Stomach smooth muscle (tissue), 2 donors: ENCODE measurements around the gene FA2H.
"Not testable (repeated sequence)": the region's sequence is repeated elsewhere in the genome, so short reads cannot be mapped to it uniquely, and the experiment has no call there.

Source experiments
- H3K27ac ChIP-seq: one replicate; pipeline ENCODE4 v1.7.0; 2013; ENCODE audit warnings: mild to moderate bottlenecking, low read length, inconsistent platforms
- H3K27me3 ChIP-seq, 2 donors: one replicate each; pipeline ENCODE4 v1.7.0; 2013; ENCODE audit warnings: low read length in 2 of 2; ENCODE audit not compliant: insufficient read depth in 2 of 2, control insufficient read depth in 1 of 2
- H3K36me3 ChIP-seq, 2 donors: one replicate each; pipeline ENCODE4 v1.7.0; 2013; ENCODE audit warnings: low read length in 2 of 2; ENCODE audit not compliant: control insufficient read depth in 2 of 2, insufficient read depth in 2 of 2
- H3K4me1 ChIP-seq: one replicate; pipeline ENCODE4 v1.7.0; 2013; ENCODE audit warnings: low read length; ENCODE audit not compliant: control insufficient read depth, insufficient read depth
- H3K4me3 ChIP-seq, 2 donors: one replicate each; pipeline ENCODE4 v1.7.0; 2013; ENCODE audit warnings: low read length in 2 of 2
- H3K9ac ChIP-seq, 2 donors: one replicate each; pipeline ENCODE4 v1.7.0; 2013; ENCODE audit warnings: low read length in 2 of 2, mild to moderate bottlenecking in 1 of 2
- H3K9me3 ChIP-seq, 2 donors: one replicate each; pipeline ENCODE4 v1.7.0; 2013; ENCODE audit warnings: low read length in 2 of 2; ENCODE audit not compliant: control insufficient read depth in 2 of 2
- donor health status: healthy.
- donor health status: Pancreatic carcinoma.

FA2H gene

GRCh38 chr16:74724820-74725549 lies 49.6 kb downstream of the FA2H start:
- no peak overlapping the region for H3K4me3 ChIP-seq
- H3K27ac ChIP-seq = no peak overlapping the region
- no peaks in the 10 kb centered on the region for H3K36me3 ChIP-seq
- no peaks in the 10 kb centered on the region for H3K4me1 ChIP-seq
- no peak overlapping the region for H3K9ac ChIP-seq
- peaks cover 0 to 3% of the 10 kb centered on the region in 2 donors for H3K27me3 ChIP-seq
- peaks cover 5 to 9% of the 10 kb centered on the region in 2 donors for H3K9me3 ChIP-seq

- Histone ChIP-seq H3K9ac (no peak overlapping the region), H3K27ac (no peak overlapping the region), H3K4me3 (no peak overlapping the region), H3K9me3 (peaks cover 5 to 9% of the 10 kb centered on the region in 2 donors), H3K27me3 (peaks cover 0 to 3% of the 10 kb centered on the region in 2 donors), H3K4me1 (no peaks in the 10 kb centered on the region), H3K36me3 (no peaks in the 10 kb centered on the region)
Measured at GRCh38 chr16:74723256-74723655, 51.4 kb downstream of the FA2H start.

- not testable (repeated sequence) for H3K27me3 ChIP-seq, H3K4me1 ChIP-seq, H3K9me3 ChIP-seq, H3K36me3 ChIP-seq, H3K27ac ChIP-seq, H3K9ac ChIP-seq, H3K4me3 ChIP-seq
Measured at GRCh38 chr16:74722156-74722555, 52.5 kb downstream of the FA2H start.

- H3K9ac ChIP-seq = no peak overlapping the region
- no peak overlapping the region for H3K27ac ChIP-seq
- peaks cover 2 to 3% of the 10 kb centered on the region in 2 donors for H3K9me3 ChIP-seq
- H3K27me3 ChIP-seq = peaks cover 0 to 3% of the 10 kb centered on the region in 2 donors
- no peaks in the 10 kb centered on the region for H3K4me1 ChIP-seq
- no peak overlapping the region for H3K4me3 ChIP-seq
- H3K36me3 ChIP-seq = no peaks in the 10 kb centered on the region
Measured at GRCh38 chr16:74721716-74722115, 52.9 kb downstream of the FA2H start.

- H3K27ac ChIP-seq = no peak overlapping the region
- H3K36me3 ChIP-seq = no peaks in the 10 kb centered on the region
- no peaks in the 10 kb centered on the region for H3K4me1 ChIP-seq
- H3K27me3 ChIP-seq = peaks cover 0 to 3% of the 10 kb centered on the region in 2 donors
- no peak overlapping the region for H3K9ac ChIP-seq
- no peak overlapping the region for H3K4me3 ChIP-seq
- no peaks in the 10 kb centered on the region for H3K9me3 ChIP-seq
Measured at GRCh38 chr16:74720579-74720978, 54.0 kb downstream of the FA2H start.

GRCh38 chr16:74718741-74719610 lies 55.6 kb downstream of the FA2H start:
- no peak overlapping the region for H3K9ac ChIP-seq
- H3K4me1 ChIP-seq = no peaks in the 10 kb centered on the region
- no peaks in the 10 kb centered on the region for H3K36me3 ChIP-seq
- H3K4me3 ChIP-seq = no peak overlapping the region
- H3K27ac ChIP-seq = no peak overlapping the region
- H3K27me3 ChIP-seq = no peaks in the 10 kb centered on the region
- H3K9me3 ChIP-seq = no peaks in the 10 kb centered on the region

- H3K9me3 ChIP-seq = no peaks in the 10 kb centered on the region
- no peaks in the 10 kb centered on the region for H3K27me3 ChIP-seq
- H3K27ac ChIP-seq = no peak overlapping the region
- no peak overlapping the region for H3K9ac ChIP-seq
- H3K4me3 ChIP-seq = no peak overlapping the region
- H3K4me1 ChIP-seq = no peaks in the 10 kb centered on the region
- no peaks in the 10 kb centered on the region for H3K36me3 ChIP-seq
Measured at GRCh38 chr16:74718140-74718539, 56.5 kb downstream of the FA2H start.

- H3K9ac ChIP-seq = no peak overlapping the region
Measured at GRCh38 chr16:74717367-74717766, 57.3 kb downstream of the FA2H start.

GRCh38 chr16:74716355-74716754 lies 58.3 kb downstream of the FA2H start:
- Histone ChIP-seq H3K27ac (no peak overlapping the region), H3K4me3 (no peak overlapping the region), H3K9ac (no peak overlapping the region), H3K4me1 (no peaks in the 10 kb centered on the region), H3K27me3 (no peaks in the 10 kb centered on the region), H3K36me3 (no peaks in the 10 kb centered on the region), H3K9me3 (no peaks in the 10 kb centered on the region)

More at GRCh38 chr16:74717367-74717766, 57.3 kb downstream of the FA2H start:
- Histone ChIP-seq H3K36me3 (no peaks in the 10 kb centered on the region), H3K27ac (no peak overlapping the region), H3K4me3 (no peak overlapping the region), H3K9me3 (no peaks in the 10 kb centered on the region), H3K4me1 (no peaks in the 10 kb centered on the region), H3K27me3 (no peaks in the 10 kb centered on the region)

GRCh38 chr16:74713876-74714275 lies 60.7 kb downstream of the FA2H start:
- no peak overlapping the region for H3K27ac ChIP-seq
- H3K4me1 ChIP-seq = no peaks in the 10 kb centered on the region
- H3K4me3 ChIP-seq = no peak overlapping the region
- H3K9me3 ChIP-seq = no peaks in the 10 kb centered on the region
- no peak overlapping the region for H3K9ac ChIP-seq
- no peaks in the 10 kb centered on the region for H3K27me3 ChIP-seq
- H3K36me3 ChIP-seq = no peaks in the 10 kb centered on the region

GRCh38 chr16:74713325-74713724 lies 61.3 kb downstream of the FA2H start:
- Histone ChIP-seq H3K4me1 (peaks cover 1% of the 10 kb centered on the region), H3K27ac (no peak overlapping the region), H3K27me3 (no peaks in the 10 kb centered on the region), H3K9me3 (no peaks in the 10 kb centered on the region), H3K36me3 (no peaks in the 10 kb centered on the region), H3K9ac (no peak overlapping the region), H3K4me3 (no peak overlapping the region)
